Measurements from ENCODE around the gene AIFM2.
"Not testable (repeated sequence)": the region's sequence is repeated elsewhere in the genome, so short reads cannot be mapped to it uniquely, and the experiment has no call there.

GRCh38 chr10:70123166-70123565 lies 9.5 kb downstream of the AIFM2 start:
- TF ChIP-seq CTCF (IDR thresholded peaks at IDR 0.05); POLR2A (IDR thresholded peaks at IDR 0.05; ENCODE audit: low read depth); EP300 (IDR thresholded peaks at IDR 0.05); POLR2AphosphoS5 (IDR thresholded peaks at IDR 0.05): not testable (repeated sequence)
